Bronchial epithelial cell (primary cell): ENCODE results near the gene CSE1L. TPM values are rescaled to one million over a fixed set of nuclear protein-coding genes. Genes with fewer than 3 reads are reported as not detected.
"Not testable (repeated sequence)": the region's sequence is repeated elsewhere in the genome, so short reads cannot be mapped to it uniquely, and the experiment has no call there.

ENCODE experiments used
- DNase-seq: peaks from one replicate; pipeline ENCODE4 v3.0.0-alpha.2; 2010; ENCODE audit warnings: low read depth
- FAIRE-seq: peaks from 2 replicates; lab custom pipeline; 2011; peaks lifted over from hg19 to GRCh38; lab: Jason Lieb, UNC
- H3K27me3 ChIP-seq: 2 replicates; pipeline ENCODE4 v1.5.1; 2011; ENCODE audit warnings: low read length; ENCODE audit not compliant: control insufficient read depth, insufficient read depth
- H3K36me3 ChIP-seq: 2 replicates; pipeline ENCODE4 v1.5.1; 2011; ENCODE audit warnings: low read length; ENCODE audit not compliant: control insufficient read depth, insufficient read depth
- H3K4me3 ChIP-seq: 2 replicates; pipeline ENCODE4 v1.5.1; 2011; ENCODE audit warnings: mild to moderate bottlenecking, low read depth, low read length, control low read depth
- CTCF ChIP-seq: IDR thresholded peaks from 2 replicates; pipeline ENCODE4 v1.5.1; 2011; ENCODE audit warnings: mild to moderate bottlenecking, moderate library complexity, low read length, control low read depth, inconsistent platforms; ENCODE audit not compliant: insufficient read depth, severe bottlenecking
- total RNA-seq: library from RNA; depleted of rRNA; stranded (reverse); fragments of >200 nt; gene quantifications from 2 replicates; pipeline ENCODE4 v1.2.1, GENCODE V29; 2014

The CSE1L gene
- total RNA-seq, 1 donor from 2014 or later = 60.8 TPM

- H3K36me3 ChIP-seq = peaks cover 30% of the 10 kb centered on the region
- DNase-seq (no peak), FAIRE-seq (no peak)
- no peak overlapping the region for H3K4me3 ChIP-seq
- H3K27me3 ChIP-seq = no peaks in the 10 kb centered on the region
- TF ChIP-seq CTCF = no peak
These were observed 76.8 kb downstream of the CSE1L start for GRCh38 chr20:49122920-49123319.

GRCh38 chr20:49123982-49124381 is 77.9 kb downstream of the CSE1L start:
- FAIRE-seq (no peak), DNase-seq (no peak)
- TF ChIP-seq CTCF = no peak
- peaks cover 23% of the 10 kb centered on the region for H3K36me3 ChIP-seq
- H3K4me3 ChIP-seq = no peak overlapping the region
- H3K27me3 ChIP-seq = no peaks in the 10 kb centered on the region

GRCh38 chr20:49132995-49133478 is 86.9 kb downstream of the CSE1L start:
- Histone ChIP-seq H3K36me3 (peaks cover 2% of the 10 kb centered on the region), H3K4me3 (no peak overlapping the region), H3K27me3 (no peaks in the 10 kb centered on the region)
- TF ChIP-seq CTCF = peak; percentile 24
- DNase-seq (peak; percentile 60), FAIRE-seq (no peak)

GRCh38 chr20:49133571-49133970 is 87.5 kb downstream of the CSE1L start:
- Histone ChIP-seq H3K4me3 (no peak overlapping the region), H3K36me3 (peaks cover 2% of the 10 kb centered on the region), H3K27me3 (no peaks in the 10 kb centered on the region)
- no peak for TF ChIP-seq CTCF
- no peak for DNase-seq
- no peak for FAIRE-seq

GRCh38 chr20:49134797-49135196 is 88.7 kb downstream of the CSE1L start:
- not testable (repeated sequence) for H3K27me3 ChIP-seq, H3K36me3 ChIP-seq, H3K4me3 ChIP-seq, FAIRE-seq, DNase-seq

- FAIRE-seq = no peak
- DNase-seq = no peak
- no peak overlapping the region for H3K4me3 ChIP-seq
- TF ChIP-seq CTCF = no peak
- peaks cover under 1% of the 10 kb centered on the region for H3K36me3 ChIP-seq
- H3K27me3 ChIP-seq = no peaks in the 10 kb centered on the region
These were observed 90.9 kb downstream of the CSE1L start for GRCh38 chr20:49136817-49137571.
